Glutamatergic neuron (in vitro differentiated cells): ENCODE measurements around the gene HDAC3. TPM values are rescaled to one million over a fixed set of nuclear protein-coding genes. Genes with fewer than 3 reads are reported as not detected.

Experiments used
- DNase-seq: peaks from one replicate; pipeline ENCODE4 v3.0.0; 2022
- H3K27ac Mint-ChIP-seq: one replicate; pipeline ENCODE4 v1.8.0; 2020; ENCODE audit warnings: mild to moderate bottlenecking, mixed read lengths, inconsistent platforms; ENCODE audit not compliant: unreplicated experiment
- H3K27me3 Mint-ChIP-seq: one replicate; pipeline ENCODE4 v1.8.0; 2020; ENCODE audit warnings: mild to moderate bottlenecking, moderate library complexity, mixed read lengths, inconsistent platforms; ENCODE audit not compliant: unreplicated experiment
- H3K36me3 Mint-ChIP-seq: one replicate; pipeline ENCODE4 v1.8.0; 2020; ENCODE audit warnings: mild to moderate bottlenecking, mixed read lengths, inconsistent platforms; ENCODE audit not compliant: unreplicated experiment
- H3K4me1 Mint-ChIP-seq: one replicate; pipeline ENCODE4 v1.8.0; 2020; ENCODE audit warnings: mild to moderate bottlenecking, low read depth, mixed read lengths, inconsistent platforms; ENCODE audit not compliant: unreplicated experiment
- H3K4me3 Mint-ChIP-seq: one replicate; pipeline ENCODE4 v1.8.0; 2020; ENCODE audit warnings: mild to moderate bottlenecking, mixed read lengths, inconsistent platforms; ENCODE audit not compliant: unreplicated experiment
- H3K9me3 Mint-ChIP-seq: one replicate; pipeline ENCODE4 v1.8.0; 2020; ENCODE audit warnings: mild to moderate bottlenecking, moderate library complexity, mixed read lengths, inconsistent platforms; ENCODE audit not compliant: unreplicated experiment
- CTCF ChIP-seq: fragments of 200-600 bp; sonication (generic); IDR thresholded peaks from one replicate; pipeline ENCODE4 v1.5.0; 2021; ENCODE audit not compliant: partially characterized antibody, unreplicated experiment
- total RNA-seq: library from RNA; stranded (reverse); fragmentation: NEBNext Ultra II Directional; extraction: Animal tissue kit (Norgen Biotek cat#: 25700); gene quantifications from one replicate; pipeline ENCODE4 v1.2.1, GENCODE V29; 2021; ENCODE audit not compliant: unreplicated experiment

HDAC3 gene
- total RNA-seq, 1 donor from 2014 or later: 81.8 TPM

GRCh38 chr5:141640051-141640415 is 3.4 kb upstream of the HDAC3 start:
- DNase-seq: no peak
- Mint-ChIP-seq H3K4me3 (no peak overlapping the region), H3K9me3 (no peaks in the 10 kb centered on the region), H3K27me3 (peaks cover 8% of the 10 kb centered on the region), H3K4me1 (peaks cover 11% of the 10 kb centered on the region), H3K27ac (no peak overlapping the region), H3K36me3 (no peaks in the 10 kb centered on the region)
- no peak for TF ChIP-seq CTCF

GRCh38 chr5:141639357-141640050 is 2.9 kb upstream of the HDAC3 start:
- Mint-ChIP-seq H3K4me3 (no peak overlapping the region), H3K9me3 (no peaks in the 10 kb centered on the region), H3K27me3 (peaks cover 6% of the 10 kb centered on the region), H3K36me3 (no peaks in the 10 kb centered on the region), H3K27ac (no peak overlapping the region), H3K4me1 (peaks cover 11% of the 10 kb centered on the region)
- no peak for TF ChIP-seq CTCF
- no peak for DNase-seq

GRCh38 chr5:141638771-141639170 is 2.1 kb upstream of the HDAC3 start:
- peaks cover 5% of the 10 kb centered on the region for H3K27me3 Mint-ChIP-seq
- H3K4me1 Mint-ChIP-seq: peaks cover 11% of the 10 kb centered on the region
- H3K4me3 Mint-ChIP-seq: peak overlapping the region; percentile 79
- H3K36me3 Mint-ChIP-seq: no peaks in the 10 kb centered on the region
- TF ChIP-seq CTCF: no peak
- H3K9me3 Mint-ChIP-seq: no peaks in the 10 kb centered on the region
- no peak overlapping the region for H3K27ac Mint-ChIP-seq
- no peak for DNase-seq

GRCh38 chr5:141637767-141638419 is 1.2 kb upstream of the HDAC3 start:
- Mint-ChIP-seq H3K4me3 (peak overlapping the region; percentile 79), H3K9me3 (no peaks in the 10 kb centered on the region), H3K4me1 (peaks cover 11% of the 10 kb centered on the region), H3K36me3 (no peaks in the 10 kb centered on the region), H3K27me3 (peaks cover 5% of the 10 kb centered on the region), H3K27ac (no peak overlapping the region)
- DNase-seq: peak; percentile 69
- TF ChIP-seq CTCF: peak; percentile 58

GRCh38 chr5:141637123-141637766 is 596 bp upstream of the HDAC3 start:
- Mint-ChIP-seq H3K36me3 (no peaks in the 10 kb centered on the region), H3K4me1 (peaks cover 11% of the 10 kb centered on the region), H3K27ac (no peak overlapping the region), H3K4me3 (peak overlapping the region; percentile 79), H3K27me3 (peaks cover 5% of the 10 kb centered on the region), H3K9me3 (no peaks in the 10 kb centered on the region)
- TF ChIP-seq CTCF: no peak
- DNase-seq: peak; percentile 70
